K562 (cell line): ENCODE data around the gene PXMP2. TPM values are rescaled to one million over a fixed set of nuclear protein-coding genes. Genes with fewer than 3 reads are reported as not detected.
A peak's percentile ranks its signal among the peaks of the same experiment; 100 is the strongest.

Experiments used
- CHD1 ChIP-seq: fragments of 200-600 bp; sonication (generic); IDR thresholded peaks from one replicate; pipeline ENCODE4 v1.6.1; 2012; ENCODE audit warnings: mild to moderate bottlenecking, moderate library complexity, low read length, inconsistent platforms
- CREB1 ChIP-seq, 2 experiments: sonication (generic) in 1 of 2; formaldehyde crosslinking in 1 of 2; IDR thresholded peaks; 2 replicates each; pipeline versions ENCODE4 v1.6.1 to v1.8.0; 2012 to 2022; ENCODE audit warnings: inconsistent platforms in 1 of 2, mild to moderate bottlenecking in 1 of 2, missing genetic modification reagents in 1 of 2, moderate library complexity in 1 of 2
- ETV1 ChIP-seq: fragments of 450-650 bp; conservative IDR thresholded peaks from 2 replicates; pipeline ENCODE4 v1.6.1; 2016; ENCODE audit warnings: missing genetic modification characterization, control low read depth, low read depth, missing compliant biosample characterization
- ETV5 ChIP-seq: sonication (generic); formaldehyde crosslinking; IDR thresholded peaks from 2 replicates; pipeline ENCODE4 v1.4.0; 2020; ENCODE audit warnings: low read depth, mild to moderate bottlenecking, missing genetic modification reagents
- GTF2F1 ChIP-seq: IDR thresholded peaks from 2 replicates; pipeline ENCODE4 v1.6.1; 2011; ENCODE audit warnings: low read depth, low read length, improper control_type of control experiment
- PHB ChIP-seq: fragments of 250-450 bp; sonication (Bioruptor Pico); IDR thresholded peaks from 2 replicates; pipeline ENCODE4 v1.5.0; 2021
- SAFB ChIP-seq: fragments of 200-400 bp; formaldehyde crosslinking; IDR thresholded peaks from 2 replicates; pipeline ENCODE4 v1.6.1; 2017; ENCODE audit warnings: low read depth, low read length, borderline replicate concordance
- ZBTB17 ChIP-seq: fragments of 450-650 bp; formaldehyde crosslinking; IDR thresholded peaks from 2 replicates; pipeline ENCODE4 v1.4.0; 2020; ENCODE audit warnings: mild to moderate bottlenecking
- ZNF696 ChIP-seq: fragments of 250-450 bp; sonication (Bioruptor Pico); conservative IDR thresholded peaks from 2 replicates; pipeline ENCODE4 v1.4.0; 2020; ENCODE audit warnings: mild to moderate bottlenecking, moderate library complexity
- polyA plus RNA-seq, 8 experiments: library from polyadenylated mRNA; depleted of rRNA in 4 of 8; stranded (reverse) in 5 of 8; unstranded in 3 of 8; fragments of >200 nt; fragmentation: Nextera tagmentation in 2 of 8; fragmentation: Illumina TruSeq in 1 of 8; extraction: Ambion mirVana in 2 of 8; extraction: Trizol in 1 of 8; gene quantifications; 2 replicates each; pipeline versions ENCODE4 v1.2.1 to v1.2.3, GENCODE V29; 2011 to 2014; ENCODE audit warnings: inconsistent platforms in 1 of 8, missing spikeins in 1 of 8
- total RNA-seq, 7 experiments: library from RNA; depleted of rRNA in 6 of 7; stranded (reverse); fragments of >200 nt in 6 of 7; fragmentation: Illumina TruSeq in 2 of 7; extraction: Trizol in 2 of 7; gene quantifications; 2 replicates each; pipeline versions ENCODE4 v1.2.1 to v1.2.3, GENCODE V29; 2011 to 2021; ENCODE audit warnings: low replicate concordance in 1 of 7
- TF ChIP-seq, protein P1 (sequence below): fragments of 250-450 bp; sonication (Bioruptor Pico); IDR thresholded peaks from 2 replicates; pipeline ENCODE4 v1.4.0; 2020; ENCODE audit warnings: mild to moderate bottlenecking
- TF ChIP-seq, protein P2 (sequence below), 2 experiments: fragments of 450-650 bp; IDR thresholded peaks; 2 replicates each; pipeline ENCODE4 v1.6.1; 2016
- TF ChIP-seq, protein P3 (sequence below): fragments of 250-450 bp; sonication (Bioruptor Pico); IDR thresholded peaks from 2 replicates; pipeline ENCODE4 v1.5.0; 2021; ENCODE audit warnings: mild to moderate bottlenecking, moderate library complexity
- TF ChIP-seq, protein P4 (sequence below): fragments of 450-650 bp; formaldehyde crosslinking; IDR thresholded peaks from 2 replicates; pipeline ENCODE4 v1.4.0; 2020; ENCODE audit warnings: mild to moderate bottlenecking
- TF ChIP-seq, protein P5 (sequence below): fragments of 450-650 bp; IDR thresholded peaks from 2 replicates; pipeline ENCODE4 v1.7.1; 2018; ENCODE audit warnings: mild to moderate bottlenecking, low read depth; ENCODE audit not compliant: partially characterized antibody
- TF ChIP-seq, protein P6 (sequence below): sonication (generic); formaldehyde crosslinking; IDR thresholded peaks from 2 replicates; pipeline ENCODE4 v1.8.1; 2022; ENCODE audit warnings: missing genetic modification reagents

The PXMP2 gene
- total and polyA plus RNA-seq, 9 of the 15 experiments (the other 6 are each of a cell fraction or from before 2014, with no cell fraction given), result 3.0 to 66.1 (median 44.7) TPM

DNA sequence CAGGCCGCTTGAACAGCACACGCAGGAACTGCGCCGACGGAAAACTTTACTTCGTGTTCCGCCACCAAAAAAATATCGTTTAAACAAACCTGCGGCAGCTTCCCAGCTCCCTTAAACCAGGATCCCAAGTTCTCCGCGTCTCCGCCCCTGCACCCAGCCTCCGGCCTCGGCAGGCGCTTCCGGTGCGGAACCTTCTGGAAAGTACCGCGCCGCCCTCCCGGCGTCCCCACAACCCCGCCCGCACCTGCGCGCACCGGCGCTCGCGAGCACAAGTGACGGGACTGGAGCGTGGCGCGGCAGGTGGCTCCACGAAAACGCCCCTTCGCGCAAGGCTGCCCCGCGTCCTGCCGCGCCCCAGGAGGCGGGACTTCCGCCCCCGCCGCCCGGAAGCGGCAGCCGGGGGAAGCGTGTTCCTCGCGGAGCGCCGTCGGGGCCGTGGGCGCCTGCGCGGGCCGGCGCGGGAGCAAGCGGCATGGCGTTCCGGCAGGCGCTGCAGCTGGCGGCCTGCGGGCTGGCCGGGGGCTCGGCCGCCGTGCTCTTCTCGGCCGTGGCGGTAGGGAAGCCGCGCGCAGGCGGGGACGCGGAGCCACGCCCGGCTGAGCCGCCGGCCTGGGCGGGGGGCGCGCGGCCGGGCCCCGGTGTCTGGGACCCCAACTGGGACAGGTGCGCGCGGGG is 23.2 kb downstream of the PXMP2 start, which contains the start of gene PGAM5 (continued):
- TF ChIP-seq SAFB (peak; percentile 99), ZNF696 (CRISPR knock-in tag) (no peak), CHD1 (peak; percentile 64), PHB (CRISPR knock-in tag) (no peak), ETV5 (CRISPR knock-in tag) (peak; percentile 86), CREB1 (IDR thresholded peaks at IDR 0.05) (no peak), CREB1 (CRISPR knock-in tag; IDR thresholded peaks at IDR 0.05) (0 out of 2 replicates have a peak, but pooled peaks have one; percentile 31), ZBTB17 (CRISPR knock-in tag) (0 out of 2 replicates have a peak, but pooled peaks have one; percentile 71), ETV1 (tag) (peak; percentile 76), GTF2F1 (no peak)
- TF ChIP-seq, protein P1, sequence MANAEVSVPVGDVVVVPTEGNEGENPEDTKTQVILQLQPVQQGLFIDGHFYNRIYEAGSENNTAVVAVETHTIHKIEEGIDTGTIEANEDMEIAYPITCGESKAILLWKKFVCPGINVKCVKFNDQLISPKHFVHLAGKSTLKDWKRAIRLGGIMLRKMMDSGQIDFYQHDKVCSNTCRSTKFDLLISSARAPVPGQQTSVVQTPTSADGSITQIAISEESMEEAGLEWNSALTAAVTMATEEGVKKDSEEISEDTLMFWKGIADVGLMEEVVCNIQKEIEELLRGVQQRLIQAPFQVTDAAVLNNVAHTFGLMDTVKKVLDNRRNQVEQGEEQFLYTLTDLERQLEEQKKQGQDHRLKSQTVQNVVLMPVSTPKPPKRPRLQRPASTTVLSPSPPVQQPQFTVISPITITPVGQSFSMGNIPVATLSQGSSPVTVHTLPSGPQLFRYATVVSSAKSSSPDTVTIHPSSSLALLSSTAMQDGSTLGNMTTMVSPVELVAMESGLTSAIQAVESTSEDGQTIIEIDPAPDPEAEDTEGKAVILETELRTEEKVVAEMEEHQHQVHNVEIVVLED (CRISPR knock-in tag), result peak; percentile 84
- TF ChIP-seq, protein P2, sequence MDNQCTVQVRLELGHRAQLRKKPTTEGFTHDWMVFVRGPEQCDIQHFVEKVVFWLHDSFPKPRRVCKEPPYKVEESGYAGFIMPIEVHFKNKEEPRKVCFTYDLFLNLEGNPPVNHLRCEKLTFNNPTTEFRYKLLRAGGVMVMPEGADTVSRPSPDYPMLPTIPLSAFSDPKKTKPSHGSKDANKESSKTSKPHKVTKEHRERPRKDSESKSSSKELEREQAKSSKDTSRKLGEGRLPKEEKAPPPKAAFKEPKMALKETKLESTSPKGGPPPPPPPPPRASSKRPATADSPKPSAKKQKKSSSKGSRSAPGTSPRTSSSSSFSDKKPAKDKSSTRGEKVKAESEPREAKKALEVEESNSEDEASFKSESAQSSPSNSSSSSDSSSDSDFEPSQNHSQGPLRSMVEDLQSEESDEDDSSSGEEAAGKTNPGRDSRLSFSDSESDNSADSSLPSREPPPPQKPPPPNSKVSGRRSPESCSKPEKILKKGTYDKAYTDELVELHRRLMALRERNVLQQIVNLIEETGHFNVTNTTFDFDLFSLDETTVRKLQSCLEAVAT (IDR thresholded peaks at IDR 0.05), result no peak
- TF ChIP-seq, protein P3, sequence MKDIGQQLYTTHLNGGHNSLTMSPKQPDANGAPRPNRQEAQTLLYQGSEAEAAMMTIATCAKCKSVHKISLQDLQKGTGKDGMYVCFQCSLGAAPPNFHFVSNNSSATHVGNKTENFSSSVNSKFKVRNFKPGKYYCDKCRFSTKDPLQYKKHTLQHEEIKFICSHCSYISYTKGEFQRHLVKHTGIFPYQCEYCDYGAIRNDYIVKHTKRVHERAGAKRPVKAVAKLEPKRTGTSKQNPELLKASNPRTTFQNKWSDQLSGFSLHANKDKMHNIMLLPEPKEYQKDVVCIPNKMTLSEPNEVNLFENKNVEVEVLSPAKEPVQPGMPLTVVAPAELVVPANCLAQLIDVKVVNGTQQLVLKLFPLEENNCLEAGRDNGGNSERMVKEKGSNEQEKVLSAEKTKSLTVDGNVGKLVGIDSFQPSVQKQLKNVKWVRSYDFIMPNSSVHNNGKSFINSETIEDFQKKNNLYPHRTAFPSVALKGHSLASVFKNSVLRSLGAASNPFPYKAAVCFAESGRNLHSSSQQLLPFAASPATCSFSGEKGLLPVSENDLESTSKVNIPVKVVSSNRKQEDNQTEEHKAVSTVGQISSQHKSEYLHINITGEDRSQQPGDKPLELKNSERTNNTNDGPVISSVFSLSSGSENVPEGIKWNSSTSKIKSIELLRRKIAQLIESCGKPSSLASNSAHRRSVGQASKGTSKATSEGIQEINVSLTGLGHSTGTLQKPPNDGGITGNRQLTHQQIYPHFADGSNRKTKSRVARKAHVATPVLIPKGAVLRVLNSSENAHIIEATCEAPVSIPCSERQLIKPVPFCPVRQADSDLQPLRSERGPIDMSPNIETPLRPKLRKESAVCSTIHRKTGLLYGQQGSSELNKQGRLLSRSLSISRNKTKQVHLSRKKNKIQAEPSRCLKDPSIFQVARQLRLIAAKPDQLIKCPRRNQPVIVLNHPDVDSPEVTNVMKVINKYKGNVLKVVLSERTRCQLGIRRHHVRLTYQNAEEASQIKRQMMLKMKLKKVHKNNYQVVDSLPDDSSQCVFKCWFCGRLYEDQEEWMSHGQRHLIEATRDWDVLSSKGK (CRISPR knock-in tag), result no peak
- TF ChIP-seq, protein P4, sequence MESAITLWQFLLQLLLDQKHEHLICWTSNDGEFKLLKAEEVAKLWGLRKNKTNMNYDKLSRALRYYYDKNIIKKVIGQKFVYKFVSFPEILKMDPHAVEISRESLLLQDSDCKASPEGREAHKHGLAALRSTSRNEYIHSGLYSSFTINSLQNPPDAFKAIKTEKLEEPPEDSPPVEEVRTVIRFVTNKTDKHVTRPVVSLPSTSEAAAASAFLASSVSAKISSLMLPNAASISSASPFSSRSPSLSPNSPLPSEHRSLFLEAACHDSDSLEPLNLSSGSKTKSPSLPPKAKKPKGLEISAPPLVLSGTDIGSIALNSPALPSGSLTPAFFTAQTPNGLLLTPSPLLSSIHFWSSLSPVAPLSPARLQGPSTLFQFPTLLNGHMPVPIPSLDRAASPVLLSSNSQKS (CRISPR knock-in tag), result no peak
- TF ChIP-seq, protein P5, sequence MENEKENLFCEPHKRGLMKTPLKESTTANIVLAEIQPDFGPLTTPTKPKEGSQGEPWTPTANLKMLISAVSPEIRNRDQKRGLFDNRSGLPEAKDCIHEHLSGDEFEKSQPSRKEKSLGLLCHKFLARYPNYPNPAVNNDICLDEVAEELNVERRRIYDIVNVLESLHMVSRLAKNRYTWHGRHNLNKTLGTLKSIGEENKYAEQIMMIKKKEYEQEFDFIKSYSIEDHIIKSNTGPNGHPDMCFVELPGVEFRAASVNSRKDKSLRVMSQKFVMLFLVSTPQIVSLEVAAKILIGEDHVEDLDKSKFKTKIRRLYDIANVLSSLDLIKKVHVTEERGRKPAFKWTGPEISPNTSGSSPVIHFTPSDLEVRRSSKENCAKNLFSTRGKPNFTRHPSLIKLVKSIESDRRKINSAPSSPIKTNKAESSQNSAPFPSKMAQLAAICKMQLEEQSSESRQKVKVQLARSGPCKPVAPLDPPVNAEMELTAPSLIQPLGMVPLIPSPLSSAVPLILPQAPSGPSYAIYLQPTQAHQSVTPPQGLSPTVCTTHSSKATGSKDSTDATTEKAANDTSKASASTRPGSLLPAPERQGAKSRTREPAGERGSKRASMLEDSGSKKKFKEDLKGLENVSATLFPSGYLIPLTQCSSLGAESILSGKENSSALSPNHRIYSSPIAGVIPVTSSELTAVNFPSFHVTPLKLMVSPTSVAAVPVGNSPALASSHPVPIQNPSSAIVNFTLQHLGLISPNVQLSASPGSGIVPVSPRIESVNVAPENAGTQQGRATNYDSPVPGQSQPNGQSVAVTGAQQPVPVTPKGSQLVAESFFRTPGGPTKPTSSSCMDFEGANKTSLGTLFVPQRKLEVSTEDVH, result peak; percentile 58
- TF ChIP-seq, protein P6, sequence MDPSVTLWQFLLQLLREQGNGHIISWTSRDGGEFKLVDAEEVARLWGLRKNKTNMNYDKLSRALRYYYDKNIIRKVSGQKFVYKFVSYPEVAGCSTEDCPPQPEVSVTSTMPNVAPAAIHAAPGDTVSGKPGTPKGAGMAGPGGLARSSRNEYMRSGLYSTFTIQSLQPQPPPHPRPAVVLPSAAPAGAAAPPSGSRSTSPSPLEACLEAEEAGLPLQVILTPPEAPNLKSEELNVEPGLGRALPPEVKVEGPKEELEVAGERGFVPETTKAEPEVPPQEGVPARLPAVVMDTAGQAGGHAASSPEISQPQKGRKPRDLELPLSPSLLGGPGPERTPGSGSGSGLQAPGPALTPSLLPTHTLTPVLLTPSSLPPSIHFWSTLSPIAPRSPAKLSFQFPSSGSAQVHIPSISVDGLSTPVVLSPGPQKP (CRISPR knock-in tag), result peak; percentile 81; the same call in 1 of the 2 replicates
